Activated naive CD8-positive, alpha-beta T cell (primary cell): ENCODE data around the gene ADAMTS17.

Experiments used
- H3K27ac Mint-ChIP-seq: one replicate; pipeline ENCODE4 v1.8.0; 2021; ENCODE audit warnings: mixed read lengths
- H3K27me3 Mint-ChIP-seq: one replicate; pipeline ENCODE4 v1.8.0; 2021; ENCODE audit warnings: mixed read lengths
- H3K36me3 Mint-ChIP-seq: one replicate; pipeline ENCODE4 v1.8.0; 2021; ENCODE audit warnings: mixed read lengths
- H3K4me1 Mint-ChIP-seq: one replicate; pipeline ENCODE4 v1.8.0; 2021; ENCODE audit warnings: low read depth, mixed read lengths
- H3K4me3 Mint-ChIP-seq: one replicate; pipeline ENCODE4 v1.8.0; 2021; ENCODE audit warnings: mild to moderate bottlenecking, mixed read lengths
- H3K9me3 Mint-ChIP-seq: one replicate; pipeline ENCODE4 v1.8.0; 2021; ENCODE audit warnings: low read depth, mixed read lengths

ADAMTS17 gene

DNA sequence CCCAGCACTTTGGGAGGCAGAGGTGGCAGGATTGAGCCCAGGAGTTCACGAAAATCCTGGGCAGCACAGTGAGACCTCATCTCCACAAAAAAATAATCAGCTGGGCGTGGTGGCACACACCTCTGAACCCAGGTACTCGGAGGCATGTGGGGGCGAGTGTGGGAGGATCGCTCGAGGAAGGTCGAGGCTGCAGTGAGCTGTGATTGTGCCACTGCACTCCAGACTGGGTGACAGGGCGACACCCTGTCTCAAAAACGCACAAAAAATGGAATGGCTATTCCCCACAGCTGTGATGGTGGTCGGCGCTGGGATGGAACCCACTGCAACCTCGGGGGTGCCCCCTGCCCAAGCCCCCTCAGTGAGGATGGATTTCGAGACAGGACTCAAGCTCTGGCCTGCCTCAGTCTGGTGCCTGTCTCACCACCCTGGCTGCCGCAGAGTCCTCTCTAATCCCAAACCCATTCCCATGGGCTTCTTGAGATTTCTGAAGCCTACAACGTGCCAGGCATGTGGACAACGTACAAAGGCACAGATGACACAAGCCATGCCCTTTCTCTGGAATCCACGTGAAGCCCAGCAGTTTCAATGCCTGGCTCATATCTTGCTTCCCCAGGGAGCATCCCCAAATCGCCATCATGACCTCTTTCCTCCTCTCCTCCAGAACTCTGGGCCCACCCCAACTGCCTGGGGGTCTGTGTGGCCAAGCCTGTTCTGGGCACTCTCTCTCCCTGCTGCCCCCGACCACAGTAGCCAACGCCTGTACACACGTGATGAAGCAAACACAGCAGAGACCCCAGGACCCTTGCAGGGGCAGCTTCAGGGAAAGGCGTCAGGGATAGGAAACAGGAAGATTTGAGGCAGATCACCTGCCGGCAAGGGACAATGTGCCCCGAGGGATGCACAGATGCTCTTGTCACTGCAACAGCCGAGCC is 32.4 kb downstream of the ADAMTS17 start:
- Mint-ChIP-seq H3K27me3 (no peaks in the 10 kb centered on the region), H3K9me3 (no peaks in the 10 kb centered on the region), H3K27ac (no peak overlapping the region), H3K4me1 (peaks cover 12% of the 10 kb centered on the region), H3K36me3 (peaks cover 8% of the 10 kb centered on the region), H3K4me3 (no peak overlapping the region)

DNA sequence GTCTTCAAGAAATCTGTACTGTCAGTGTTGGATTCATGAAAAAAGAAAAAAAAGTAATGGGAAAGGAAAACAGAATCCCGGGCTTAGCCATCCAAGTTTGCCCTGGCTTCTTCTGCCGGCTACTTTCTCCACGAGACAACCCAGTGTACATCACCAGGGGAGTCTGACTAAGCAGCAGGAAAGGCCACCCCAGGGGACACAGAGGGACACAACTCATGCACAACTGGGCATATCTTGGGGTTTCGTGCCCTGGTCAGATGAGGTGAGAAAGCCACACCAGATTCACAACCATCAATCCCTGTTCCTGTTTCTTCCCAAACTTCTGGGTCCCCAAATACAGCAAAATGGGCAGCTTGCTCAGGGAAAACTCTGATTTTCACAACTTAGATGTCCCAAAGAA is 33.2 kb downstream of the ADAMTS17 start:
- Mint-ChIP-seq H3K9me3 (no peaks in the 10 kb centered on the region), H3K27me3 (no peaks in the 10 kb centered on the region), H3K4me1 (peaks cover 12% of the 10 kb centered on the region), H3K36me3 (peaks cover 6% of the 10 kb centered on the region), H3K27ac (no peak overlapping the region), H3K4me3 (no peak overlapping the region)

DNA sequence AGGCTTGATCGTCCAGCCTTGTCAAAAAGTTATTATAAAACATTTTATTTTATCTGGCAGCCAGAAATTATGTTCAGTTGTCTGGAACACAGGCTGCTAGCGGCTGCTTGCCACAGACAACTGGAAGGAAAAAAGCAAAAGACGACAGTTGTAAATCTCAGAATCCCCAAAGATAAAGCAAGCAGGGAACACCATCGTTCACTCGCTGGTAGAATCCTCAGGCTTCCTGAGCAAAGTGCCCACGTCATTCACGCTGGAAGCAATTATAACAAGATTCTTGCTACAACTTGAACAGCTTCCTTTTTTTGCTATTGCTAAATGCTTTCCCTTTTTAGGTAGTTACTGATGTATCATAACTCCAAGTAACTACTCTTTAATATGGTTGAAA is 33.6 kb downstream of the ADAMTS17 start:
- peaks cover 6% of the 10 kb centered on the region for H3K36me3 Mint-ChIP-seq
- no peak overlapping the region for H3K4me3 Mint-ChIP-seq
- peaks cover 12% of the 10 kb centered on the region for H3K4me1 Mint-ChIP-seq
- H3K27ac Mint-ChIP-seq, result no peak overlapping the region
- H3K9me3 Mint-ChIP-seq, result no peaks in the 10 kb centered on the region
- no peaks in the 10 kb centered on the region for H3K27me3 Mint-ChIP-seq

DNA sequence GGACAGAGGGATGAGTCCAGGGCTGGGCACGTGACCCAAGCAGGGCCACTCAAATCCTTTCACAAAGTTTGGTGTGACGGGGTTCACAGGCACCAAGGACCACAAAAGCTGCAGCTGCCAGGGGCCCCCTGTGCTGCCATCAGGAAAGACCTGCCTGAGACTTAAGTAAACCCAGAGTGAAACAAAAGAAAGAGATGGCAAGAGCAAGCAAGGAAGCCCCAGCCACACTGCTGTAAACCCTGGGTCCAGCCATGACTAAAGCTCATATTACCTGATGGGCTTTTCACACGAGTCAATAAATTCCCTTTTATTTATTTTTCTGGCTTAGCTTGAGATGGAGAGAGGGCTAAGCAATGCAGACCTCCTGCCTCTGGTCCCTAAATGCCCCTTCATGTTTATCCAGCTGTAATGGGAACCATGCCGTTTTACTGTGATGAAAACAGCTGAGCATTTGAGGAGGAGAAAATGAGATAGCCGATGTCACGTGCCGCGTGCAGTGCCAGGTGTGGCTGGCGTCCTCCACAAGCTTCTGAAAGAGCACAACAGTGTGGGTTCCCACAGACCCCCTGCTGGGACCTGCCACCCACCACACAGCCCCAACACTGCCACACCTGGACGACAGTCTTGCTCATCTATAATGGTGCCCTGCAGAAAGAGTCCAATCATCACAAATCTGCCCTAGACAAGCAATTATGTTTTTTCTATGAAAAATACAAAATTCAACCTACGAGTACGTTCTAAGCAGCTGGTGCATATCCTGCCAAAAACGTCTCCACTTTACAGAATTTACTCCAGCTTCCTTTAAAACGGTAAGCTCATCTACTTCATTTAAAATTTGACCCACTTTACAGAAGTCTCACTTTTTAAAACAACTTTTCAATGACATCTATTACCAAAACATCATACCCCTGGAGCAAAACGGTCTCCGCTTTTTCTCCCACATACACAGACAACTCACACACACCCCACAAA is 34.2 kb downstream of the ADAMTS17 start:
- Mint-ChIP-seq H3K36me3 (peaks cover 5% of the 10 kb centered on the region), H3K4me3 (peak overlapping the region; percentile 40), H3K27me3 (no peaks in the 10 kb centered on the region), H3K9me3 (no peaks in the 10 kb centered on the region), H3K27ac (no peak overlapping the region), H3K4me1 (peaks cover 12% of the 10 kb centered on the region)

DNA sequence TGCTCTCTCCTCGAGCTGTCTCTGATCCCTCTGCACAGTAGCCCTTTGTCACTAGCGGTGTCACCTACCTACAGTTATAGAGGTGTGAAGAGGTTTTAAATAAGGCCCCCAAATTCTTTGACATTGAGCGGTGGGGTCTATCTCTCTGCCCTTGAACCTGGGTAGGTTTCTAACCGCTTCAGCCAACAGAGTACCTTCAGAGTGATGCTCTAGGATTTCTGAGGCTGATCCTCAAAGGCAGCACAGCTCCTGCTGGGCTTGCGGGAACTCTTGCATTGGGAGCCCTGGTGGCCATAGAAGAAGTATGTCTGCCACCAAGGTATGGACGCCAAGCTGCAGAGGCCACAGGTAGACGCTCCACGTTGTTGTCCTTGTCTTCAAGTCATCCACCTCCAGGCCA is 35.7 kb downstream of the ADAMTS17 start:
- H3K4me1 Mint-ChIP-seq, result peaks cover 14% of the 10 kb centered on the region
- no peaks in the 10 kb centered on the region for H3K27me3 Mint-ChIP-seq
- H3K36me3 Mint-ChIP-seq, result peaks cover 6% of the 10 kb centered on the region
- H3K27ac Mint-ChIP-seq, result no peak overlapping the region
- H3K9me3 Mint-ChIP-seq, result peaks cover 7% of the 10 kb centered on the region
- H3K4me3 Mint-ChIP-seq, result no peak overlapping the region

DNA sequence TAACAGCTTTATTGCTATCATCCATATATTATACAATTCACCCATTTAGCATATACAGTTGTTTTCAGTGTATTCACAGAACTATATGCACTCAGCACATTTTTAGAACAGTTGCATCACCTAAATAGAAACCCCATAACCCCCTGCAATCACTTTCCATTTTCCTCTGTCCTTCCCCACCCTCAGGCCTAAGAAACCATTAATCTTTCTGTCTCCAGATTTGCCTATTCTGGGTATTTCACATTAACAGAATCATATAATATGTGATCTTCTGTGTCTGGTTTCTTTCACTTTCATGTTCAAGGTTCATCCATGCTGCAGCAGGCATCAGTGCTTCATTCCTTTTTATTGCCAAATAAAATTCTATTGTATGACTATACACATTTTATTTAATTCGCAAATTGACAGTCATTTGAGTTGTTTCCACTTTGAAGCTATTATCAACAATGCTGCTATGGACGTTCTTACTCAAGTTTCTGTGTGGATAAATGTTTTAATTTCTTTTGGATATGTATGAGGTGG is 39.8 kb downstream of the ADAMTS17 start:
- H3K27me3 Mint-ChIP-seq, result no peaks in the 10 kb centered on the region
- H3K4me3 Mint-ChIP-seq, result no peak overlapping the region
- H3K36me3 Mint-ChIP-seq, result peaks cover 23% of the 10 kb centered on the region
- peaks cover 3% of the 10 kb centered on the region for H3K4me1 Mint-ChIP-seq
- H3K9me3 Mint-ChIP-seq, result peaks cover 11% of the 10 kb centered on the region
- H3K27ac Mint-ChIP-seq, result no peak overlapping the region

DNA sequence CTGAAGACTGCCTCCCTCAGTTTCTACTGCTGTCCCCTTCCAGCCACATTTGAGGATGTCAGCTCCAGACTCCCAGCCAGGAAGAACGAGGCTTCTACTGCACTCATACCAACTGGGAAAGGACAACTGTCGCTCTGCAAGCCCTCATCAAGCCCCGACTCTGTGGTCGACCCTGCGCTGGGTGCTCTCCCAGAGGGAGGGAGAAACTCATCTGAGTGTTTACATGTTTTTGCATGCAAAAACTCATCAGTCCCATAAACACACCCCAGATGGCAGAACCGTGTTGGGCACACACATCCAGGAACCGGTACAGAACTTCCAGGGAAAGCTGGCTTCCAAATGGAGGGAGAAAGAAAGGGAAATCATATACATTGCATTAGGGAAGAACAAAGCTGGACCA is 43.5 kb downstream of the ADAMTS17 start:
- Mint-ChIP-seq H3K4me1 (peaks cover 3% of the 10 kb centered on the region), H3K4me3 (no peak overlapping the region), H3K9me3 (peaks cover 14% of the 10 kb centered on the region), H3K36me3 (peaks cover 26% of the 10 kb centered on the region), H3K27ac (no peak overlapping the region), H3K27me3 (no peaks in the 10 kb centered on the region)

DNA sequence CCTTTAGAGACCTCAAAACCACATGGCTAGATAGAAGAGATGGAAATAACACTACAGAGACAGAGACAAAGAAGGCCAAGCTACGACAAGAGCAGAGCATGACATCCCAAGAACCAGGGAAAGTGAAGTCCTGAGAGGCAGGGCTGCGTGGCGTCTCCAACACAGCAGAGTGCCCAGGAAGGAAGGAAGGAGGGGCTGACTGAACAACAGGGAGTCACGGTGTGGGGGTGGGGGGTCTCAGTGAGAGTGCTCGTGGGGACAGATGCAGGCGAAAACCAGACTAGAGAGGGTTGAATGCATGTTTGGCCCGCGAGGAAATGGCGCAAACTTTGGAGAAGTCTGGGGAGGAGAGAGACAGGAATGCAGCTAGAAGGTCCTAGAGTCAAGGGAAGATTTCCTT is 44.0 kb downstream of the ADAMTS17 start:
- peaks cover 3% of the 10 kb centered on the region for H3K4me1 Mint-ChIP-seq
- no peak overlapping the region for H3K27ac Mint-ChIP-seq
- H3K4me3 Mint-ChIP-seq, result no peak overlapping the region
- H3K9me3 Mint-ChIP-seq, result peaks cover 14% of the 10 kb centered on the region
- H3K36me3 Mint-ChIP-seq, result peaks cover 26% of the 10 kb centered on the region
- H3K27me3 Mint-ChIP-seq, result no peaks in the 10 kb centered on the region

DNA sequence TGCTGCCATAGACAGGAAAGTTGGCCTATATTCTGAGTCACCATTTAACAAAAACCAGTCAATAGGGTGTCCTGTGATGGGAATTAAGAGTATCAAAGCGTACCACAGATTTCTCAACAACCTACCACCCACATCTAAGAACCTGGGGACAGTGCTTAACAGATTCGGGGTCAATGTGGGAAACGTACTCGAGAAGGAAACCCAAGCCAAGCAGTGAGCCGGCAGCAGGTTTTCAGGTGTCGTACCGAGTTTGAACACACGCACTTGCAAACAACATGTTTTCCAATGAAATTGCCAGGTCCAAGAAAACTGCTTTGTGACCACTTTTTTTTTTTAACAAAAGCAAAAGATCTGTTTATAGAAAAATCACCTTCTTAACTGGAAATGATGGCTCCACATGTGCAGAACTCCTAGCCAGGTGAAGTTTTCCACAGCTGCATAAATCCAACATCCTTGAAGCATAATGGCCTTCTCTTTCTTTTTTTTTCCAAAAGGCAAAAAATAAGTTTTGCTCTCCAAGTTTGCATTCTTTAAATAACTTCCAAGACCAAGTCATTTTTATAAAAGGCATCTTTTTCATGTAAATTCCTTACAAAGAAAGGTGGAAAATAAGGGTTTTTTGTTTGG is 45.7 kb downstream of the ADAMTS17 start:
- no peak overlapping the region for H3K27ac Mint-ChIP-seq
- H3K9me3 Mint-ChIP-seq, result peaks cover 12% of the 10 kb centered on the region
- peaks cover 22% of the 10 kb centered on the region for H3K36me3 Mint-ChIP-seq
- H3K27me3 Mint-ChIP-seq, result no peaks in the 10 kb centered on the region
- H3K4me1 Mint-ChIP-seq, result peaks cover 2% of the 10 kb centered on the region
- no peak overlapping the region for H3K4me3 Mint-ChIP-seq

DNA sequence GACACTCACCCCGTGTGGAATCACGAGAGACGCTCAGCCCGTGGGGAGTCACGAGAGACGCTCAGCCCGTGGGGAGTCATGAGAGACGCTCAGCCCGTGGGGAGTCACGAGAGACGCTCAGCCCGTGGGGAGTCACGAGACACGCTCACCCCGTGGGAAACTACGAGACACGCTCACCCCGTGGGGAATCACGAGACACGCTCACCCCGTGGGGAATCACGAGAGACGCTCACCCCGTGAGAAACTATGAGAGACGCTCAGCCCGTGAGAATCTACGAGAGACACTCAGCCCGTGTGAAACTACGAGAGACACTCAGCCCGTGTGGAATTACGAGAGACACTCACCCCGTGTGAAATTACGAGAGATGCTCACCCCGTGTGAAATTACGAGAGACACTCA is 49.8 kb downstream of the ADAMTS17 start:
- Mint-ChIP-seq H3K27me3 (no peaks in the 10 kb centered on the region), H3K27ac (no peak overlapping the region), H3K4me1 (peaks cover 10% of the 10 kb centered on the region), H3K36me3 (peaks cover 17% of the 10 kb centered on the region), H3K4me3 (no peak overlapping the region), H3K9me3 (peaks cover 19% of the 10 kb centered on the region)

DNA sequence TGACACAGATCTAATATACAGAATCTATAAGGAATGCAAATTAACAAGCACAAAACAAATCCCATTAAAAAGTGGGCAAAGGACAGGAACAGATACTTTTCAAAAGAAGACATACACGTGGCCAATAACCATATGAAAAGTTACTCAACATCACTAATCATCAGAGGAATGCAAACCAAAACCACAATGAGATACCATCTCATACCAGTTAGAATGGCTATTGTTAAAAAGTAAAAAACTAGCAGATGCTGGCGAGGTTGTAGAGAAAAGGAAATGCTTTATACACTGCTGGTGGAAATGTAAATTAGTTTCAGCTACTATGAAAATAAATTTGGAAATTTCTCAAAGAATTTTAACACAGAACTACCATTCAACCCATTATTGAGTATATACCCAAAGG is 50.7 kb downstream of the ADAMTS17 start:
- no peak overlapping the region for H3K4me3 Mint-ChIP-seq
- H3K27ac Mint-ChIP-seq, result no peak overlapping the region
- H3K36me3 Mint-ChIP-seq, result peaks cover 19% of the 10 kb centered on the region
- H3K4me1 Mint-ChIP-seq, result peaks cover 10% of the 10 kb centered on the region
- no peaks in the 10 kb centered on the region for H3K27me3 Mint-ChIP-seq
- peaks cover 19% of the 10 kb centered on the region for H3K9me3 Mint-ChIP-seq

DNA sequence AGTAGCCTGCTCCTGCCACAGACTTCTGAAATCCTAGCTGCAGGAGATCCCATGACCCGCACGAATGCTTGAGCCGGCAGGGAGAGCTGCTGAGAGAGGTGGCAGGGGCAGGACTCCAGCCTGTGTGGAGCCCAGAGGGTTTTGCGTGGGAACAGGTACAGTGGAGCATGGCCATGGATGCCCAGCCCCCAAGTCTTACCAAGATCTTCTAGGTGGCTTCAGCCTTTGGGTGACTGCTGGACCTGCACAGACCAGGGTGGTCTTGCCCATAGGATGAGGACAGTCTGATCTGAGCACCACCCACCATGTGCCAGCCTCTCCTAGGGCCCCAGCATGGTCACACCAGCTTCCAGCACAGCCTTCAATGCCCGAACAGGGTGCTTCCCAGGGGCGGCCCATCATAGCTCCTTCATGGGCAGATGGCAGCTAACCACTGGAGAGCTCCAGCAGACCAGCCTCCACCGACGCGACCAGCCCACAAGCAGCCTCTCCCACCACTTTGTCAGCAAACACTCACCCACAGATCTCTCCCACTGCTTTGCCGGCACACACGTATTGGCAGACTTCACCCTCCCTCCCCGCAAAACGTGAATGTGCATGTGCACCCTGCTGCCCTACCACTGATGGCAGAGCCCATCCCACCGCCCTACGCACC is 56.0 kb downstream of the ADAMTS17 start:
- peaks cover 24% of the 10 kb centered on the region for H3K36me3 Mint-ChIP-seq
- H3K27ac Mint-ChIP-seq, result no peak overlapping the region
- H3K27me3 Mint-ChIP-seq, result no peaks in the 10 kb centered on the region
- peaks cover 5% of the 10 kb centered on the region for H3K4me1 Mint-ChIP-seq
- no peak overlapping the region for H3K4me3 Mint-ChIP-seq
- H3K9me3 Mint-ChIP-seq, result peaks cover 10% of the 10 kb centered on the region

DNA sequence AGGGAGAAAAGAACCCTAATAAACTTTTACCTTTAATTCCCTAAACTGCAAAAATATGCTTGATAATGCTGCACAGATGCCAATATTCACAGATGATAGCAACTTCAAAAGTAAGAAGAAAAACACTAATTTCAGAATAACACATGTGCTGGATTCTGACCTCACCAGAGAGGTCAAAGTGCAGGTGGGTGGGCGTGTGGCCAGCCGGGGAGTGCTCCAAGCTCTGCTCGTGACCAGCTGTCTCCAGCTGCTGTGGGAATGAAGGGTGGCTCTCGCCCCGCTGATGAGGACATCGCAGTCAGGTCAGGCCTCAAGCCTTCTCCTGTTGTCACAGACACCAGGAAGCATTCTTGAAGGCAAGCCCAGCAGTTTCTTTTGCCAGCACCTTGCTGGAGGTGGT is 57.1 kb downstream of the ADAMTS17 start:
- no peaks in the 10 kb centered on the region for H3K27me3 Mint-ChIP-seq
- H3K4me3 Mint-ChIP-seq, result no peak overlapping the region
- no peaks in the 10 kb centered on the region for H3K4me1 Mint-ChIP-seq
- no peak overlapping the region for H3K27ac Mint-ChIP-seq
- H3K9me3 Mint-ChIP-seq, result peaks cover 10% of the 10 kb centered on the region
- H3K36me3 Mint-ChIP-seq, result peaks cover 24% of the 10 kb centered on the region

DNA sequence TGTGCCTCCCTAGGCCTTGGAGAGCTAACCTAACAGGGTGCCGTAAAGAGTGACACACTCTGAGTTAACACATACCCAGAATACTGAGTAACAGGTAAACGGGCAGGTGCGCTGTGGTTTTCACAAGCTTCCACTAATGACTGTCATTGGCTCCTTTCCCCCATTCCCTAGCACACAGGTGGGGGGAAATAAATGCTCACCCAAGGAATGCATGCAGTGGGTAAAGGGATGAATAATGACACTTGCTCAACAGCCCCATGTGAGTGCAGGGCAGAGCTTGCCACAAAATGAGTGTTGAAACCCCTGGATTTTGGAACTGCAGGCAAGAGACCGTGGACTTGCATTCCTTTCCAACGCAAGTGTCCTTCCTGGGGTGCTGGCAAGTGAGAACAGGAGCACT is 57.6 kb downstream of the ADAMTS17 start:
- no peaks in the 10 kb centered on the region for H3K27me3 Mint-ChIP-seq
- H3K36me3 Mint-ChIP-seq, result peaks cover 26% of the 10 kb centered on the region
- peaks cover 10% of the 10 kb centered on the region for H3K9me3 Mint-ChIP-seq
- no peak overlapping the region for H3K4me3 Mint-ChIP-seq
- H3K4me1 Mint-ChIP-seq, result no peaks in the 10 kb centered on the region
- no peak overlapping the region for H3K27ac Mint-ChIP-seq
